Testis (tissue), 2 donors: Measurements from ENCODE around the gene PROSER3.

Experiments used
- CTCF ChIP-seq, 3 experiments: fragments of 450-650 bp in 2 of 3; fragments of 200-600 bp in 1 of 3; sonication (generic) in 1 of 3; IDR thresholded peaks; one replicate each; pipeline ENCODE4 v1.5.1; 2016 to 2019; ENCODE audit warnings: antibody characterized with exemption in 3 of 3, mild to moderate bottlenecking in 2 of 3, moderate library complexity in 1 of 3
- POLR2A ChIP-seq: fragments of 450-650 bp; IDR thresholded peaks from one replicate; pipeline ENCODE4 v1.6.1; 2017; ENCODE audit warnings: antibody characterized with exemption, mild to moderate bottlenecking, moderate library complexity

GRCh38 chr19:35805526-35806102 is 47.6 kb downstream of the PROSER3 start:
- no peak for TF ChIP-seq CTCF (IDR thresholded peaks at IDR 0.05)
- TF ChIP-seq POLR2A, result no peak
